CD14-positive monocyte (primary cell): Measurements from ENCODE around the gene VPS8. TPM values are rescaled to one million over a fixed set of nuclear protein-coding genes. Genes with fewer than 3 reads are reported as not detected.

Experiments
- DNase-seq, 3 donors: peaks; one replicate each; pipeline ENCODE4 v3.0.0-alpha.2; 2011 to 2022
- H2AFZ ChIP-seq: 2 replicates; pipeline ENCODE4 v1.6.0; 2012; ENCODE audit warnings: mild to moderate bottlenecking, low read depth, low read length, inconsistent platforms; ENCODE audit not compliant: insufficient read depth, poor library complexity, severe bottlenecking
- H3K27ac ChIP-seq, 2 donors: 1 replicate in 1 of 2; 2 replicates in 1 of 2; pipeline ENCODE4 v1.5.1; 2012 to 2013; ENCODE audit warnings: low read length in 2 of 2, control low read depth in 1 of 2, inconsistent platforms in 1 of 2, low read depth in 1 of 2, mild to moderate bottlenecking in 1 of 2
- H3K27me3 ChIP-seq, 2 donors: one replicate each; pipeline versions ENCODE4 v1.6.0 to v1.6.1; 2011 to 2013; ENCODE audit warnings: low read length in 2 of 2; ENCODE audit not compliant: control insufficient read depth in 2 of 2, insufficient read depth in 2 of 2
- H3K36me3 ChIP-seq, 2 donors: replicated peaks in 1 of 2; 1 replicate in 1 of 2; 2 replicates in 1 of 2; pipeline versions ENCODE4 v1.5.1 to v1.6.1; 2012 to 2013; ENCODE audit warnings: low read length in 2 of 2, control low read depth in 1 of 2, inconsistent platforms in 1 of 2, mild to moderate bottlenecking in 1 of 2; ENCODE audit not compliant: insufficient read depth in 2 of 2, control insufficient read depth in 1 of 2
- H3K4me1 ChIP-seq, 2 donors: 1 replicate in 1 of 2; 2 replicates in 1 of 2; pipeline versions ENCODE4 v1.5.1 to v1.6.1; 2012 to 2013; ENCODE audit warnings: low read length in 2 of 2, control low read depth in 1 of 2, inconsistent platforms in 1 of 2, mild to moderate bottlenecking in 1 of 2, moderate library complexity in 1 of 2; ENCODE audit not compliant: insufficient read depth in 2 of 2, control insufficient read depth in 1 of 2
- H3K4me2 ChIP-seq: replicated peaks from 2 replicates; pipeline ENCODE3; 2012; ENCODE audit warnings: low read length, moderate library complexity, mild to moderate bottlenecking; ENCODE audit not compliant: poor library complexity, severe bottlenecking; ENCODE audit errors: extremely low read depth
- H3K4me3 ChIP-seq, 3 experiments: fragments of 200-600 bp in 1 of 3; sonication (generic) in 1 of 3; replicated peaks in 1 of 3; 1 replicate in 2 of 3; 2 replicates in 1 of 3; pipeline ENCODE4 v1.5.1; 2011 to 2013; ENCODE audit warnings: low read length in 3 of 3, mild to moderate bottlenecking in 3 of 3, control low read depth in 2 of 3, low read depth in 2 of 3, inconsistent platforms in 1 of 3, moderate library complexity in 1 of 3
- H3K79me2 ChIP-seq: 2 replicates; pipeline ENCODE4 v1.6.0; 2012; ENCODE audit warnings: mild to moderate bottlenecking, control low read depth, inconsistent platforms, low read length, moderate library complexity; ENCODE audit not compliant: insufficient read depth
- H3K9ac ChIP-seq: 2 replicates; pipeline ENCODE4 v1.6.0; 2017; ENCODE audit warnings: low read length, mild to moderate bottlenecking; ENCODE audit not compliant: insufficient read depth, poor library complexity, severe bottlenecking
- H3K9me3 ChIP-seq, 2 donors: replicated peaks in 1 of 2; 1 replicate in 1 of 2; 2 replicates in 1 of 2; pipeline versions ENCODE4 v1.5.1 to v1.6.1; 2012 to 2013; ENCODE audit warnings: low read length in 2 of 2, control low read depth in 1 of 2; ENCODE audit not compliant: control insufficient read depth in 1 of 2, insufficient read depth in 1 of 2
- H4K20me1 ChIP-seq: 2 replicates; pipeline ENCODE4 v1.6.0; 2012; ENCODE audit warnings: mild to moderate bottlenecking, low read length, control low read depth, moderate library complexity; ENCODE audit not compliant: insufficient read depth
- H3K27ac Mint-ChIP-seq, 7 donors: one replicate each; pipeline ENCODE4 v1.8.0; 2020; ENCODE audit warnings: mild to moderate bottlenecking in 7 of 7, mixed read lengths in 7 of 7, moderate library complexity in 6 of 7, inconsistent platforms in 2 of 7
- H3K27me3 Mint-ChIP-seq, 3 donors: one replicate each; pipeline ENCODE4 v1.8.0; 2021 to 2022; ENCODE audit warnings: low read depth in 3 of 3, mild to moderate bottlenecking in 3 of 3, mixed read lengths in 3 of 3, moderate library complexity in 3 of 3, inconsistent platforms in 1 of 3
- H3K36me3 Mint-ChIP-seq, 2 donors: one replicate each; pipeline ENCODE4 v1.8.0; 2020; ENCODE audit warnings: mixed read lengths in 2 of 2, inconsistent platforms in 1 of 2, mild to moderate bottlenecking in 1 of 2
- H3K4me1 Mint-ChIP-seq: one replicate; pipeline ENCODE4 v1.8.0; 2020; ENCODE audit warnings: mild to moderate bottlenecking, mixed read lengths
- H3K4me3 Mint-ChIP-seq, 2 donors: one replicate each; pipeline ENCODE4 v1.8.0; 2020; ENCODE audit warnings: mild to moderate bottlenecking in 2 of 2, mixed read lengths in 2 of 2, moderate library complexity in 1 of 2
- H3K9me3 Mint-ChIP-seq, 7 donors: one replicate each; pipeline ENCODE4 v1.8.0; 2020 to 2022; ENCODE audit warnings: mixed read lengths in 7 of 7, mild to moderate bottlenecking in 6 of 7, moderate library complexity in 6 of 7, inconsistent platforms in 2 of 7
- CTCF ChIP-seq: fragments of 200-600 bp; IDR thresholded peaks from one replicate; pipeline ENCODE4 v1.8.0; 2022; ENCODE audit warnings: antibody characterized with exemption, mild to moderate bottlenecking
- WGBS: methylation state at CpG from one replicate; pipeline ENCODE4 v1.1.5; 2013; ENCODE audit warnings: missing lambda C conversion rate; ENCODE audit not compliant: insufficient coverage; 5-methylcytosine and 5-hydroxymethylcytosine counted together
- intact Hi-C, 2 donors: fragments of 100-400 bp; cut with micrococcal nuclease; formaldehyde crosslinking; loops; one replicate each; pipeline versions ENCODE4 v1.15.0 to v1.15.1; 2023
- polyA plus RNA-seq, 3 donors: library from polyadenylated mRNA; depleted of rRNA in 1 of 3; unstranded in 2 of 3; stranded (reverse) in 1 of 3; fragments of 300-500 nt in 2 of 3; fragments of >200 nt in 1 of 3; fragmentation: Illumina TruSeq in 2 of 3; gene quantifications; 1 replicate in 2 of 3; 2 replicates in 1 of 3; pipeline ENCODE4 v1.2.3, GENCODE V29; 2012 to 2021

Gene VPS8
- polyA plus RNA-seq, 3 donors = 22.0 to 42.3 (median 29.2) TPM

- no peak for TF ChIP-seq CTCF
- Histone ChIP-seq H3K27ac (no peak overlapping the region), H3K27me3 (no peaks in the 10 kb centered on the region), H3K9ac (no peak overlapping the region), H3K36me3 (no peaks in the 10 kb centered on the region), H3K4me3 (no peak overlapping the region), H2AFZ (no peak overlapping the region), H3K4me1 (no peaks in the 10 kb centered on the region), H3K4me2 (no peak overlapping the region), H3K9me3 (no peaks in the 10 kb centered on the region), H4K20me1 (no peaks in the 10 kb centered on the region), H3K79me2 (no peaks in the 10 kb centered on the region)
- H3K27ac Mint-ChIP-seq = no peak overlapping the region
- WGBS = 82% methylated on average over 10 of the region's 14 CpGs
- no peaks in the 10 kb centered on the region for H3K4me1 Mint-ChIP-seq
- H3K27me3 Mint-ChIP-seq = peaks cover 2 to 8% (median 6%) of the 10 kb centered on the region in 3 donors
- H3K9me3 Mint-ChIP-seq = peaks cover 0 to under 1% (median 0%) of the 10 kb centered on the region in 7 donors
- no peak for DNase-seq
- H3K4me3 Mint-ChIP-seq = no peak overlapping the region
- H3K36me3 Mint-ChIP-seq = no peaks in the 10 kb centered on the region
- intact Hi-C loops = no loop called here
These were observed 270.9 kb downstream of the VPS8 start for GRCh38 chr3:185082829-185083228.

- intact Hi-C loops = no loop called here
- no peak overlapping the region for H3K27ac Mint-ChIP-seq
- H3K9ac ChIP-seq = no peak overlapping the region
- H3K4me1 Mint-ChIP-seq = no peaks in the 10 kb centered on the region
- H3K36me3 Mint-ChIP-seq = no peaks in the 10 kb centered on the region
- no peaks in the 10 kb centered on the region for H3K36me3 ChIP-seq
- peaks cover 0 to 2% (median 0%) of the 10 kb centered on the region in 7 donors for H3K9me3 Mint-ChIP-seq
- no peak overlapping the region for H3K4me3 Mint-ChIP-seq
- H3K4me2 ChIP-seq = no peak overlapping the region
- no peaks in the 10 kb centered on the region for H3K79me2 ChIP-seq
- H2AFZ ChIP-seq = no peak overlapping the region
- H3K4me1 ChIP-seq = no peaks in the 10 kb centered on the region
- H3K27me3 Mint-ChIP-seq = peaks cover 2 to 8% (median 6%) of the 10 kb centered on the region in 3 donors
- H3K9me3 ChIP-seq = no peaks in the 10 kb centered on the region
- H3K27me3 ChIP-seq = no peaks in the 10 kb centered on the region
- no peak for TF ChIP-seq CTCF
- no peaks in the 10 kb centered on the region for H4K20me1 ChIP-seq
- 100% methylated on average over 3 of the region's 5 CpGs for WGBS
- DNase-seq = no peak
- no peak overlapping the region for H3K4me3 ChIP-seq
- no peak overlapping the region for H3K27ac ChIP-seq
These were observed 272.4 kb downstream of the VPS8 start for GRCh38 chr3:185084402-185084801.
